ENCODE measurements around the gene CFH.

DNA sequence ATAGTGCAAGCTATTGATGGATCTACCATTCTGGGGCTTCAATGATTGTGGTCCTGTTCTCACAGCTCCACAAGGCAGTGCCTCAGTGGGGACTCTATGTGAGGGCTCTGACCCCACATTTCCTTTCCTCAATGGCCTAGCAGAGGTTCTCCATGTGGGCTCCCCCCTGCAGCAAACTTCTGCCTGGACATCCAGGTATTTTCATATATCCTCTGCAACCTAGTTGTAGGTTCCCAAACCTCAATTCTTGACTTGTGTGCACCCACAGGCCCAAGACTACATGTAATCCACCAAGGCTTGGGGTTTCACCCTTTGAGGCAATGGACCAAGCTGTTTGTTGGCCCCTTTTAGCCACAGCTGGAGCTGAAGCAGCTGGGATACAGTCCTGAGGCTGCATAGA is 86.9 kb downstream of the CFH start:
- TF ChIP-seq, protein P1, sequence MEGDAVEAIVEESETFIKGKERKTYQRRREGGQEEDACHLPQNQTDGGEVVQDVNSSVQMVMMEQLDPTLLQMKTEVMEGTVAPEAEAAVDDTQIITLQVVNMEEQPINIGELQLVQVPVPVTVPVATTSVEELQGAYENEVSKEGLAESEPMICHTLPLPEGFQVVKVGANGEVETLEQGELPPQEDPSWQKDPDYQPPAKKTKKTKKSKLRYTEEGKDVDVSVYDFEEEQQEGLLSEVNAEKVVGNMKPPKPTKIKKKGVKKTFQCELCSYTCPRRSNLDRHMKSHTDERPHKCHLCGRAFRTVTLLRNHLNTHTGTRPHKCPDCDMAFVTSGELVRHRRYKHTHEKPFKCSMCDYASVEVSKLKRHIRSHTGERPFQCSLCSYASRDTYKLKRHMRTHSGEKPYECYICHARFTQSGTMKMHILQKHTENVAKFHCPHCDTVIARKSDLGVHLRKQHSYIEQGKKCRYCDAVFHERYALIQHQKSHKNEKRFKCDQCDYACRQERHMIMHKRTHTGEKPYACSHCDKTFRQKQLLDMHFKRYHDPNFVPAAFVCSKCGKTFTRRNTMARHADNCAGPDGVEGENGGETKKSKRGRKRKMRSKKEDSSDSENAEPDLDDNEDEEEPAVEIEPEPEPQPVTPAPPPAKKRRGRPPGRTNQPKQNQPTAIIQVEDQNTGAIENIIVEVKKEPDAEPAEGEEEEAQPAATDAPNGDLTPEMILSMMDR (IDR thresholded peaks at IDR 0.05): no peak
- TF ChIP-seq POLR2A (IDR thresholded peaks at IDR 0.05): no peak
